Fibroblast of lung (primary cell): ENCODE data around the gene GUCA1A.
"Not testable (repeated sequence)": the region's sequence is repeated elsewhere in the genome, so short reads cannot be mapped to it uniquely, and the experiment has no call there.

Experiments
- EZH2 ChIP-seq: IDR thresholded peaks from 2 replicates; pipeline ENCODE4 v1.5.1; 2012; ENCODE audit warnings: low read length, control low read depth, mild to moderate bottlenecking; ENCODE audit errors: missing control alignments
- TF ChIP-seq, protein P1 (sequence below), 2 donors: IDR thresholded peaks in 1 of 2; conservative IDR thresholded peaks in 1 of 2; 1 replicate in 1 of 2; 2 replicates in 1 of 2; pipeline ENCODE4 v1.5.1; 2011 to 2012; ENCODE audit warnings: low read length in 2 of 2, control low read depth in 1 of 2, inconsistent platforms in 1 of 2, low read depth in 1 of 2, mild to moderate bottlenecking in 1 of 2

DNA sequence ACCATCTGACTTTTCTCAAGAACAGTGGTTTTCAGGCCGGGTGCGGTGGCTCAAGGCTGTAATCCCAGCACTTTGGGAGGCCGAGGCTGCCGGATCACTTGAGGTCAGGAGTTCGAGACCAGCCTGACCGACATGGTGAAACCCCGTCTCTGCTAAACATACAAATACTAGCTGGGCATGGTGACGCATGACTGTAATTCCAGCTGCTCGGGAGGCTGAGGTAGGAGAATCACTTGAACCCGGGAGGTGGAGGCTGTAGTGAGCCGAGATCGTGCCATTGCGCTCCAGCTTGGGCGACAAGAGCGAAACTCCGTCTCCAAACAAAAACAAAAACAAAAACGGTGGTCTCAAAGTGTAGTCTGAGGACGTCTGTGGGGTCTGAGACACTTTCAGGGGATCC, 43.3 kb downstream of the GUCA1A start:
- TF ChIP-seq, protein P1, sequence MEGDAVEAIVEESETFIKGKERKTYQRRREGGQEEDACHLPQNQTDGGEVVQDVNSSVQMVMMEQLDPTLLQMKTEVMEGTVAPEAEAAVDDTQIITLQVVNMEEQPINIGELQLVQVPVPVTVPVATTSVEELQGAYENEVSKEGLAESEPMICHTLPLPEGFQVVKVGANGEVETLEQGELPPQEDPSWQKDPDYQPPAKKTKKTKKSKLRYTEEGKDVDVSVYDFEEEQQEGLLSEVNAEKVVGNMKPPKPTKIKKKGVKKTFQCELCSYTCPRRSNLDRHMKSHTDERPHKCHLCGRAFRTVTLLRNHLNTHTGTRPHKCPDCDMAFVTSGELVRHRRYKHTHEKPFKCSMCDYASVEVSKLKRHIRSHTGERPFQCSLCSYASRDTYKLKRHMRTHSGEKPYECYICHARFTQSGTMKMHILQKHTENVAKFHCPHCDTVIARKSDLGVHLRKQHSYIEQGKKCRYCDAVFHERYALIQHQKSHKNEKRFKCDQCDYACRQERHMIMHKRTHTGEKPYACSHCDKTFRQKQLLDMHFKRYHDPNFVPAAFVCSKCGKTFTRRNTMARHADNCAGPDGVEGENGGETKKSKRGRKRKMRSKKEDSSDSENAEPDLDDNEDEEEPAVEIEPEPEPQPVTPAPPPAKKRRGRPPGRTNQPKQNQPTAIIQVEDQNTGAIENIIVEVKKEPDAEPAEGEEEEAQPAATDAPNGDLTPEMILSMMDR (conservative IDR thresholded peaks at IDR 0.05 in 1 of 2, IDR thresholded peaks at IDR 0.05 in 1 of 2; ENCODE audit: low read depth in 1 of 2, low read length in 2 of 2), result not testable (repeated sequence)
- TF ChIP-seq EZH2, result not testable (repeated sequence)
